SK-N-MC (cell line): Measurements from ENCODE around the gene PLA2G4E.

Experiments
- EZH2 ChIP-seq: fragments of 200-600 bp; sonication (generic); IDR thresholded peaks from one replicate; pipeline ENCODE4 v1.6.1; 2017; ENCODE audit warnings: antibody characterized with exemption
- FOXP2 ChIP-seq: optimal IDR thresholded peaks from 2 replicates; pipeline ENCODE3; 2011; ENCODE audit warnings: mild to moderate bottlenecking, moderate library complexity; ENCODE audit not compliant: insufficient read depth; ENCODE audit errors: extremely low read length, control extremely low read depth
- POLR2AphosphoS5 ChIP-seq: IDR thresholded peaks from 2 replicates; pipeline ENCODE4 v1.6.1; 2012; ENCODE audit warnings: mild to moderate bottlenecking, low read depth, low read length, borderline replicate concordance

DNA sequence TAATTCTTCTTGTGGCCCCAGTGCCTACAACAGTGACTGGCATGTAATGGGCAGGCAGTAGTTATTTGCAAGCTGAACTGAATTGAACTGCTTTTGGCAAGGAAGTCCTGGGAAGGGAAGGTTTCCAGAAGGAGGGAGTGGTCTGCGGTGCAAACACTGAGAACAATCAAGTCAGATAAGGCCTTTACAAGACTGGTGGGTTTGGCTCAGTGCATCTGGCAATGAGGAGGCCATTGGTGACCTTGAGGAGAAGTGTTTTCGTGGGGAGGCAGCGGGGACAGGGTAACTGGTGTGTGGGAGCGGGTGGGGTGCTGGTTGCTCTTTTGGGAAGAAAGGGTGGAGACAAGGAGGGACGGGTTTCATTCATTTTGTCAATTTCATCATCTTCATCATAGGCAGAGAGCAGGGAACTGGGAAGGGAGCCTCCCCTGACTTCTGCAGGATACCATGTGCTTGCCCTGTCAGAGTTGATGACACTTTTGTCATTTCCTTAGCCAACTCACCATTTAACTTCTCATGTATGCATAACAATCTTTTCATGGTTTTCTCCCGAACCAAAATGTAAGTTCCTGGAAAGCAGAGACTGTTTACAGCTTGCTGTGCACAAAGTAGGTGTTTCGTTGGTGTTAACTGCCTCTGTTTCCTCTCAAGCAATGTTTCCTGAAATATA lies 40.1 kb downstream of the PLA2G4E start:
- TF ChIP-seq POLR2AphosphoS5 (no peak), EZH2 (no peak), FOXP2 (no peak)
